ENCODE results near the gene FYB1. TPM values are rescaled to one million over a fixed set of nuclear protein-coding genes. Genes with fewer than 3 reads are reported as not detected.

The FYB1 gene
- total RNA-seq, 1 experiment from 2014 or later: 0.42 TPM

DNA sequence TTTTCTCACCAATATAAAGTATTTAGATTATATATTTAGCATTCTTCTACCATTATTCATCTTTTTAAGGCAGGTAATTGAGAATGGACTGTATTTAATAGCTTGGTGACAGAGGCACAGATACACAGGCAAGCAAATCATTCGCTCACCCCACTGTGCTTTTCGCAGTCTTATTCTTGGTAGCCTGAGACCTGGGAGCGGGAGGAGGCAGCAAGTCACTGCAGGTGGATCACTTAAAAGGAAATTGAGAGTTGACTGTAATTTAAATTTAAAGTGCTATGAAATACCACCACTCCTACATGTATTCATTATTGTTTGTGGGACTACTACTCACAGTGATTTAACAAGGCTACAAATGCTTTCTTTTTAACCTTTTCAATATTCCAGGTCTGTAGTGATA is 154.9 kb downstream of the FYB1 start:
- Histone ChIP-seq H3K4me2 (ENCODE audit: low read length) (no peak overlapping the region), H3K9ac (ENCODE audit: low read length) (no peak overlapping the region), H3K36me3 (ENCODE audit: control insufficient read depth in 1 of 2, insufficient read depth in 2 of 2, low read length in 2 of 2) (no peaks in the 10 kb centered on the region), H4K20me1 (ENCODE audit: insufficient read depth) (no peaks in the 10 kb centered on the region), H3K9me2 (ENCODE audit: insufficient read depth) (no peaks in the 10 kb centered on the region), H3K4me1 (ENCODE audit: control insufficient read depth in 1 of 2, insufficient read depth in 2 of 2, low read length in 2 of 2) (no peaks in the 10 kb centered on the region), H3K27me3 (ENCODE audit: insufficient read depth, low read length) (no peaks in the 10 kb centered on the region), H3K79me2 (ENCODE audit: insufficient read depth, low read length) (peaks cover 71% of the 10 kb centered on the region), H3K4me3 (replicated peaks in 1 of 2; ENCODE audit: low read depth in 1 of 2, low read length in 2 of 2) (no peak overlapping the region), H3K27ac (ENCODE audit: low read depth, low read length) (no peak overlapping the region), H3K9me3 (ENCODE audit: control insufficient read depth in 1 of 2, insufficient read depth in 1 of 2, low read depth in 1 of 2, low read length in 2 of 2) (no peaks in the 10 kb centered on the region), H2AFZ (ENCODE audit: low read depth, low read length, poor library complexity, severe bottlenecking) (no peak overlapping the region)
- BruUV-seq (replicated peaks): no TSS peak
- CTCF ChIA-PET: no interaction called here
- RAD21 ChIA-PET (ENCODE audit: low non-redundant PET in 1 of 2, low total read pairs in 2 of 2, uncharacterized antibody in 2 of 2, unreplicated experiment in 2 of 2): no interaction called here
- DNase-seq (ENCODE audit: low read depth, low spot score) (no peak), ATAC-seq (no peak)
- TF ChIP-seq, protein P1, sequence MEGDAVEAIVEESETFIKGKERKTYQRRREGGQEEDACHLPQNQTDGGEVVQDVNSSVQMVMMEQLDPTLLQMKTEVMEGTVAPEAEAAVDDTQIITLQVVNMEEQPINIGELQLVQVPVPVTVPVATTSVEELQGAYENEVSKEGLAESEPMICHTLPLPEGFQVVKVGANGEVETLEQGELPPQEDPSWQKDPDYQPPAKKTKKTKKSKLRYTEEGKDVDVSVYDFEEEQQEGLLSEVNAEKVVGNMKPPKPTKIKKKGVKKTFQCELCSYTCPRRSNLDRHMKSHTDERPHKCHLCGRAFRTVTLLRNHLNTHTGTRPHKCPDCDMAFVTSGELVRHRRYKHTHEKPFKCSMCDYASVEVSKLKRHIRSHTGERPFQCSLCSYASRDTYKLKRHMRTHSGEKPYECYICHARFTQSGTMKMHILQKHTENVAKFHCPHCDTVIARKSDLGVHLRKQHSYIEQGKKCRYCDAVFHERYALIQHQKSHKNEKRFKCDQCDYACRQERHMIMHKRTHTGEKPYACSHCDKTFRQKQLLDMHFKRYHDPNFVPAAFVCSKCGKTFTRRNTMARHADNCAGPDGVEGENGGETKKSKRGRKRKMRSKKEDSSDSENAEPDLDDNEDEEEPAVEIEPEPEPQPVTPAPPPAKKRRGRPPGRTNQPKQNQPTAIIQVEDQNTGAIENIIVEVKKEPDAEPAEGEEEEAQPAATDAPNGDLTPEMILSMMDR (IDR thresholded peaks at IDR 0.05 in 2 of 3, conservative IDR thresholded peaks at IDR 0.05 in 1 of 3; ENCODE audit: borderline replicate concordance in 1 of 3, insufficient read depth in 1 of 3, low read depth in 2 of 3, low read length in 2 of 3): no peak
- TF ChIP-seq, protein P2, sequence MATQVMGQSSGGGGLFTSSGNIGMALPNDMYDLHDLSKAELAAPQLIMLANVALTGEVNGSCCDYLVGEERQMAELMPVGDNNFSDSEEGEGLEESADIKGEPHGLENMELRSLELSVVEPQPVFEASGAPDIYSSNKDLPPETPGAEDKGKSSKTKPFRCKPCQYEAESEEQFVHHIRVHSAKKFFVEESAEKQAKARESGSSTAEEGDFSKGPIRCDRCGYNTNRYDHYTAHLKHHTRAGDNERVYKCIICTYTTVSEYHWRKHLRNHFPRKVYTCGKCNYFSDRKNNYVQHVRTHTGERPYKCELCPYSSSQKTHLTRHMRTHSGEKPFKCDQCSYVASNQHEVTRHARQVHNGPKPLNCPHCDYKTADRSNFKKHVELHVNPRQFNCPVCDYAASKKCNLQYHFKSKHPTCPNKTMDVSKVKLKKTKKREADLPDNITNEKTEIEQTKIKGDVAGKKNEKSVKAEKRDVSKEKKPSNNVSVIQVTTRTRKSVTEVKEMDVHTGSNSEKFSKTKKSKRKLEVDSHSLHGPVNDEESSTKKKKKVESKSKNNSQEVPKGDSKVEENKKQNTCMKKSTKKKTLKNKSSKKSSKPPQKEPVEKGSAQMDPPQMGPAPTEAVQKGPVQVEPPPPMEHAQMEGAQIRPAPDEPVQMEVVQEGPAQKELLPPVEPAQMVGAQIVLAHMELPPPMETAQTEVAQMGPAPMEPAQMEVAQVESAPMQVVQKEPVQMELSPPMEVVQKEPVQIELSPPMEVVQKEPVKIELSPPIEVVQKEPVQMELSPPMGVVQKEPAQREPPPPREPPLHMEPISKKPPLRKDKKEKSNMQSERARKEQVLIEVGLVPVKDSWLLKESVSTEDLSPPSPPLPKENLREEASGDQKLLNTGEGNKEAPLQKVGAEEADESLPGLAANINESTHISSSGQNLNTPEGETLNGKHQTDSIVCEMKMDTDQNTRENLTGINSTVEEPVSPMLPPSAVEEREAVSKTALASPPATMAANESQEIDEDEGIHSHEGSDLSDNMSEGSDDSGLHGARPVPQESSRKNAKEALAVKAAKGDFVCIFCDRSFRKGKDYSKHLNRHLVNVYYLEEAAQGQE (IDR thresholded peaks at IDR 0.05; ENCODE audit: low read depth): no peak
- no peak for TF ChIP-seq POLR2A (IDR thresholded peaks at IDR 0.05; ENCODE audit: borderline replicate concordance, extremely low read depth, insufficient read depth, insufficient read length)
- TF ChIP-seq CBX3 (IDR thresholded peaks at IDR 0.05; ENCODE audit: low read depth): no peak
- TF ChIP-seq SP1 (IDR thresholded peaks at IDR 0.05; ENCODE audit: low read depth): no peak
- TF ChIP-seq EZH2 (IDR thresholded peaks at IDR 0.05): no peak
- POLR2A ChIA-PET: no interaction called here
- intact Hi-C loops (cut with micrococcal nuclease): no loop called here

All from HCT116 (cell line).